Ascending aorta (tissue), 2 donors: ENCODE data around the gene ZNF532. TPM values are rescaled to one million over a fixed set of nuclear protein-coding genes. Genes with fewer than 3 reads are reported as not detected.
A peak's percentile ranks its signal among the peaks of the same experiment; 100 is the strongest.

Experiments used
- DNase-seq, 2 donors: peaks; one replicate each; pipeline ENCODE4 v3.0.0-alpha.2; 2019; ENCODE audit warnings: low spot score in 2 of 2
- H3K27ac ChIP-seq, 2 donors: fragments of 200-600 bp; sonication (generic); one replicate each; pipeline ENCODE4 v1.5.1; 2016 to 2017; ENCODE audit warnings: mild to moderate bottlenecking in 1 of 2
- H3K27me3 ChIP-seq: fragments of 200-600 bp; sonication (generic); one replicate; pipeline ENCODE4 v1.5.1; 2017
- H3K36me3 ChIP-seq, 2 donors: fragments of 200-600 bp; sonication (generic); one replicate each; pipeline ENCODE4 v1.5.1; 2016
- H3K4me1 ChIP-seq, 2 donors: fragments of 200-600 bp; sonication (generic); one replicate each; pipeline ENCODE4 v1.5.1; 2016 to 2017; ENCODE audit warnings: mild to moderate bottlenecking in 1 of 2
- H3K4me3 ChIP-seq, 2 donors: fragments of 200-600 bp; sonication (generic); one replicate each; pipeline ENCODE4 v1.5.1; 2016 to 2017; ENCODE audit warnings: mild to moderate bottlenecking in 1 of 2
- H3K9me3 ChIP-seq, 2 donors: fragments of 200-600 bp; sonication (generic); one replicate each; pipeline ENCODE4 v1.5.1; 2016
- CTCF ChIP-seq, 3 experiments: fragments of 200-600 bp in 2 of 3; fragments of 450-650 bp in 1 of 3; sonication (generic) in 2 of 3; IDR thresholded peaks; one replicate each; pipeline ENCODE4 v1.5.1; 2016 to 2019; ENCODE audit warnings: antibody characterized with exemption in 3 of 3, mild to moderate bottlenecking in 1 of 3, moderate library complexity in 1 of 3
- intact Hi-C: fragments of 100-400 bp; cut with DNase I; formaldehyde crosslinking; loops from one replicate; pipeline ENCODE4 v1.15.1; 2023
- total RNA-seq: library from RNA; depleted of rRNA; stranded (reverse); fragments of >200 nt; gene quantifications from one replicate; pipeline ENCODE4 v1.1.0, GENCODE V29; 2016

ZNF532 gene
- total RNA-seq, 1 donor from 2014 or later = 161 TPM

- DNase-seq = no peak
- Histone ChIP-seq H3K27ac (peak overlapping the region; percentile 93 to 95), H3K4me1 (peaks cover 6 to 33% of the 10 kb centered on the region in 2 donors), H3K9me3 (no peaks in the 10 kb centered on the region), H3K36me3 (no peaks in the 10 kb centered on the region), H3K4me3 (no peak overlapping the region), H3K27me3 (no peaks in the 10 kb centered on the region)
- intact Hi-C loops = no loop called here
- TF ChIP-seq CTCF (IDR thresholded peaks at IDR 0.05) = no peak
Observed at GRCh38 chr18:59001166-59001565, 136.5 kb downstream of the ZNF532 start.

GRCh38 chr18:59001721-59002120 lies 137.0 kb downstream of the ZNF532 start:
- no peaks in the 10 kb centered on the region for H3K36me3 ChIP-seq
- intact Hi-C loops = no loop called here
- no peak for TF ChIP-seq CTCF (IDR thresholded peaks at IDR 0.05)
- no peak for DNase-seq
- H3K27me3 ChIP-seq = no peaks in the 10 kb centered on the region
- H3K27ac ChIP-seq = peak overlapping the region in 1 of 2 donors; percentile 95
- no peak overlapping the region for H3K4me3 ChIP-seq
- no peaks in the 10 kb centered on the region for H3K9me3 ChIP-seq
- H3K4me1 ChIP-seq = peaks cover 6 to 30% of the 10 kb centered on the region in 2 donors

- H3K9me3 ChIP-seq = no peaks in the 10 kb centered on the region
- no peaks in the 10 kb centered on the region for H3K27me3 ChIP-seq
- H3K4me1 ChIP-seq = peaks cover 6 to 21% of the 10 kb centered on the region in 2 donors
- H3K4me3 ChIP-seq = no peak overlapping the region
- DNase-seq = no peak
- intact Hi-C loops = no loop called here
- TF ChIP-seq CTCF (IDR thresholded peaks at IDR 0.05) = no peak
- H3K36me3 ChIP-seq = no peaks in the 10 kb centered on the region
- peak overlapping the region in 1 of 2 donors; percentile 38 for H3K27ac ChIP-seq
Observed at GRCh38 chr18:59002974-59003594, 138.4 kb downstream of the ZNF532 start.

- peak in 1 of 2 donors; percentile 85 for DNase-seq
- H3K4me3 ChIP-seq = no peak overlapping the region
- no peaks in the 10 kb centered on the region for H3K27me3 ChIP-seq
- TF ChIP-seq CTCF (IDR thresholded peaks at IDR 0.05) = no peak
- intact Hi-C loops = loop anchor here (2.0 kb wide), 1 partner anchor 20 kb away; no protein-coding TSS in a partner anchor
- no peaks in the 10 kb centered on the region for H3K9me3 ChIP-seq
- H3K27ac ChIP-seq = peak overlapping the region; percentile 86 to 87
- H3K36me3 ChIP-seq = no peaks in the 10 kb centered on the region
- peaks cover 3 to 15% of the 10 kb centered on the region in 2 donors for H3K4me1 ChIP-seq
Observed at GRCh38 chr18:59005262-59005661, 140.6 kb downstream of the ZNF532 start.

GRCh38 chr18:59006461-59007067 lies 141.9 kb downstream of the ZNF532 start:
- Histone ChIP-seq H3K27me3 (no peaks in the 10 kb centered on the region), H3K27ac (peak overlapping the region; percentile 86 to 87), H3K9me3 (no peaks in the 10 kb centered on the region), H3K4me1 (peaks cover 3 to 15% of the 10 kb centered on the region in 2 donors), H3K4me3 (no peak overlapping the region), H3K36me3 (no peaks in the 10 kb centered on the region)
- DNase-seq = peak in 1 of 2 donors; percentile 55
- no peak for TF ChIP-seq CTCF (IDR thresholded peaks at IDR 0.05)
- intact Hi-C loops = no loop called here
